Measurements from ENCODE around the gene TCEAL1.

Gene TCEAL1

GRCh38 chrX:103674531-103675454, 46.0 kb downstream of the TCEAL1 start:
- no peak for DNase-seq (ENCODE audit: extremely low read depth, low read depth)
- no peak for TF ChIP-seq CTCF (IDR thresholded peaks at IDR 0.05; ENCODE audit: low read depth, low read length)

GRCh38 chrX:103678199-103678993, 49.6 kb downstream of the TCEAL1 start:
- TF ChIP-seq CTCF (IDR thresholded peaks at IDR 0.05; ENCODE audit: low read depth, low read length), result no peak
- DNase-seq (ENCODE audit: extremely low read depth, low read depth), result no peak
